Endodermal cell (in vitro differentiated cells): ENCODE results near the gene UBE2I. TPM values are rescaled to one million over a fixed set of nuclear protein-coding genes. Genes with fewer than 3 reads are reported as not detected.

Experiments used
- DNase-seq: peaks from one replicate; pipeline ENCODE4 v3.0.0-alpha.2; 2017
- H3K27ac ChIP-seq: 2 replicates; pipeline ENCODE4 v1.5.1; 2013; ENCODE audit warnings: mild to moderate bottlenecking, low read depth, low read length, moderate library complexity
- H3K27me3 ChIP-seq: 2 replicates; pipeline ENCODE4 v1.6.1; 2013; ENCODE audit warnings: mild to moderate bottlenecking, low read length, moderate library complexity; ENCODE audit not compliant: insufficient read depth, control insufficient read depth, poor library complexity, severe bottlenecking
- H3K36me3 ChIP-seq: 2 replicates; pipeline ENCODE4 v1.7.0; 2013; ENCODE audit warnings: mild to moderate bottlenecking, low read length, moderate library complexity; ENCODE audit not compliant: control insufficient read depth, insufficient read depth
- H3K4me1 ChIP-seq: one replicate; pipeline ENCODE4 v1.7.0; 2013; ENCODE audit warnings: low read length; ENCODE audit not compliant: control insufficient read depth, insufficient read depth
- H3K4me3 ChIP-seq: 2 replicates; pipeline ENCODE4 v1.5.1; 2013; ENCODE audit warnings: mild to moderate bottlenecking, low read length, moderate library complexity
- H3K9ac ChIP-seq: 2 replicates; pipeline ENCODE4 v1.6.1; 2013; ENCODE audit warnings: mild to moderate bottlenecking, low read length, moderate library complexity; ENCODE audit not compliant: poor library complexity, severe bottlenecking; ENCODE audit errors: extremely low read depth
- H3K9me3 ChIP-seq: 2 replicates; pipeline ENCODE4 v1.6.1; 2013; ENCODE audit warnings: mild to moderate bottlenecking, low read length, moderate library complexity; ENCODE audit not compliant: control insufficient read depth
- H3K27ac Mint-ChIP-seq: 2 replicates; pipeline ENCODE4 v1.8.0; 2020; ENCODE audit warnings: mixed read lengths
- H3K27me3 Mint-ChIP-seq: 2 replicates; pipeline ENCODE4 v1.8.0; 2021; ENCODE audit warnings: mild to moderate bottlenecking, mixed read lengths; ENCODE audit not compliant: insufficient read depth
- H3K36me3 Mint-ChIP-seq: 2 replicates; pipeline ENCODE4 v1.8.0; 2020; ENCODE audit warnings: low read depth, mixed read lengths
- H3K4me1 Mint-ChIP-seq: 2 replicates; pipeline ENCODE4 v1.8.0; 2020; ENCODE audit warnings: mixed read lengths
- H3K4me3 Mint-ChIP-seq: 2 replicates; pipeline ENCODE4 v1.8.0; 2020; ENCODE audit warnings: mild to moderate bottlenecking, moderate library complexity, mixed read lengths
- H3K9me3 Mint-ChIP-seq: 2 replicates; pipeline ENCODE4 v1.8.0; 2020; ENCODE audit warnings: mild to moderate bottlenecking, mixed read lengths
- CTCF ChIP-seq: fragments of 200-600 bp; sonication (generic); conservative IDR thresholded peaks from 2 replicates; pipeline ENCODE4 v1.5.0; 2021; ENCODE audit warnings: antibody characterized with exemption, mild to moderate bottlenecking
- WGBS, 2 experiments: methylation state at CpG; one replicate each; pipeline versions ENCODE4 v1.1.5 to v1.1.7; 2013; ENCODE audit warnings: missing lambda C conversion rate in 2 of 2, mixed read lengths in 1 of 2; ENCODE audit not compliant: insufficient coverage in 1 of 2, insufficient read length in 1 of 2; 5-methylcytosine and 5-hydroxymethylcytosine counted together
- total RNA-seq, 2 donors: library from RNA; stranded (reverse); fragmentation: NEBNext Ultra II Directional in 1 of 2; extraction: Animal tissue kit (Norgen Biotek cat#: 25700) in 1 of 2; gene quantifications; 2 replicates in 1 of 2; 3 replicates in 1 of 2; pipeline ENCODE4 v1.2.1, GENCODE V29; 2021

The UBE2I gene
- total RNA-seq, 2 donors from 2014 or later, result 250 to 294 TPM

- Histone ChIP-seq H3K9ac (no peak overlapping the region), H3K4me1 (no peaks in the 10 kb centered on the region), H3K27me3 (no peaks in the 10 kb centered on the region), H3K9me3 (no peaks in the 10 kb centered on the region), H3K36me3 (peaks cover 47% of the 10 kb centered on the region), H3K27ac (no peak overlapping the region), H3K4me3 (no peak overlapping the region)
- 71 to 76% methylated on average over 9 to 18 of the region's 18 CpGs for WGBS, 2 experiments
- no peaks in the 10 kb centered on the region for H3K27me3 Mint-ChIP-seq
- H3K4me3 Mint-ChIP-seq, result no peak overlapping the region
- peak; percentile 96 for TF ChIP-seq CTCF
- H3K9me3 Mint-ChIP-seq, result no peaks in the 10 kb centered on the region
- H3K27ac Mint-ChIP-seq, result peak overlapping the region; percentile 87
- DNase-seq, result peak; percentile 93
- peaks cover 53% of the 10 kb centered on the region for H3K36me3 Mint-ChIP-seq
- no peaks in the 10 kb centered on the region for H3K4me1 Mint-ChIP-seq
Measured at GRCh38 chr16:1363501-1364041, 54.1 kb downstream of the UBE2I start.

DNA sequence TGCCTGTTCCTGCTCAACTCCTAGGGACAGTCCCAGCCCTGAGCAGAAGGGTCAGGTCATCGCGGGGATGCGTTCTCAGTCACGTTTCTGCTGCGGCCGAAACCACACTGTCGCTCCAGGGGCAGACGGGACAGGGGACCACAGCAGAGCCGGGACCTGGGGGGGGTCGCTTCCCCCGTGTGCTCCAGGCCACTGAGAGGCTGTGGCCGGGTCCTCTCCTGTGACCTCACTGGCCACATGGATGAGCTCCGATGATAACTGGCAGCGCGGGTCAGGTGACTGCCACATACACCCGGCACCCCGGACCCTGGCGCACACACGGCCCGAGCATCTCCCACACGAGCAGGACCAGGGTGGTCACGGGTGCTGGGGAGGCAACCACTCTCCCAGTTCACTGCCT, 55.1 kb downstream of the UBE2I start:
- Histone ChIP-seq H3K9me3 (no peaks in the 10 kb centered on the region), H3K4me3 (no peak overlapping the region), H3K27ac (no peak overlapping the region), H3K27me3 (no peaks in the 10 kb centered on the region), H3K4me1 (no peaks in the 10 kb centered on the region), H3K36me3 (peaks cover 47% of the 10 kb centered on the region), H3K9ac (no peak overlapping the region)
- peaks cover 47% of the 10 kb centered on the region for H3K36me3 Mint-ChIP-seq
- H3K4me1 Mint-ChIP-seq, result no peaks in the 10 kb centered on the region
- no peak overlapping the region for H3K4me3 Mint-ChIP-seq
- no peak for TF ChIP-seq CTCF
- no peak overlapping the region for H3K27ac Mint-ChIP-seq
- no peaks in the 10 kb centered on the region for H3K27me3 Mint-ChIP-seq
- 90 to 95% methylated on average over 17 to 22 of the region's 22 CpGs for WGBS, 2 experiments
- H3K9me3 Mint-ChIP-seq, result no peaks in the 10 kb centered on the region
- DNase-seq, result no peak

DNA sequence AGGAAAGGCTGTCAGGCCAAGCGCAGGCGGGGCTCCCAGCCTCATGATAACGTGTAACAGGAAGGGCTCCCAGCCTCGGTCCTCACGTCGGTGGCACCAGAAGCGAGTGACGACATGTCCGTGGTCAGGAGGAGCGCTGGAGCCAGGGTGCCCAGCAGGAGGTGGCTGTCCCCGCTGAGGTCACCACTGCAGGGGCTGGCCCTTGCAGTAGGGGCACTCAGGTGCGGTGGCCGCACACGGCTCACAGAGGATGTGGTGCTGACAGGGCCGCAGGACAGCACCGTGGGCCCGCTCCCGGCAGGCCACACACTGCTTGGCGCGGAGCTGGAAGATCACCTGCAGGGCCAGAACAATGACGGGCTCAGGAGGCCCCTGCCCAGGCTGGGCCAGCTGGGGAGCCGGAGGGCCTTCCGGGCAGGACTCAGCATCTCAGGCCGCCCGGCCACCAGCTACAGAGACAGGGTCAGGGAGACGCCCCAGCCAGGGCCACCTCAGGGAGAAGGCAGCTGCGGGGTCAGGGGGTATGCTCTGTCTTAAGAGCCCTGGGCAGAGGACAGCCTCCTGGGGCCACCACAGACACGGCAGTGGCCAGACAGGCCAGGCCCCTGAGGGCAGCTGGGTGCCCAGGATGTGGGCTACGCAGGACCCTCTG, 56.8 kb downstream of the UBE2I start:
- no peak for DNase-seq
- no peaks in the 10 kb centered on the region for H3K4me1 Mint-ChIP-seq
- H3K9me3 ChIP-seq, result no peaks in the 10 kb centered on the region
- H3K36me3 Mint-ChIP-seq, result peaks cover 36% of the 10 kb centered on the region
- H3K9me3 Mint-ChIP-seq, result no peaks in the 10 kb centered on the region
- no peaks in the 10 kb centered on the region for H3K27me3 Mint-ChIP-seq
- no peak overlapping the region for H3K9ac ChIP-seq
- no peak overlapping the region for H3K4me3 Mint-ChIP-seq
- no peaks in the 10 kb centered on the region for H3K27me3 ChIP-seq
- no peak overlapping the region for H3K4me3 ChIP-seq
- no peak overlapping the region for H3K27ac Mint-ChIP-seq
- H3K36me3 ChIP-seq, result peaks cover 40% of the 10 kb centered on the region
- 92 to 94% methylated on average over 23 to 29 of the region's 29 CpGs for WGBS, 2 experiments
- no peak for TF ChIP-seq CTCF
- H3K27ac ChIP-seq, result no peak overlapping the region
- H3K4me1 ChIP-seq, result no peaks in the 10 kb centered on the region
